HL-60 (cell line): Measurements from ENCODE around the gene TET2.
"Not testable (repeated sequence)": the region's sequence is repeated elsewhere in the genome, so short reads cannot be mapped to it uniquely, and the experiment has no call there.

Source experiments
- DNase-seq, 2 experiments: peaks; one replicate each; pipeline ENCODE4 v3.0.0-alpha.2; 2010 to 2020; ENCODE audit warnings: low read depth in 1 of 2, low spot score in 1 of 2
- H3K27ac ChIP-seq: fragments of 250-450 bp; sonication (Bioruptor Pico); replicated peaks from 2 replicates; pipeline ENCODE4 v1.5.1; 2020; ENCODE audit warnings: mild to moderate bottlenecking, moderate library complexity
- H3K27me3 ChIP-seq: fragments of 250-450 bp; sonication (Bioruptor Pico); 2 replicates; pipeline ENCODE4 v1.5.1; 2021; ENCODE audit warnings: mild to moderate bottlenecking, moderate library complexity; ENCODE audit not compliant: insufficient read depth, poor library complexity, severe bottlenecking
- H3K4me3 ChIP-seq: replicated peaks from 2 replicates; pipeline ENCODE4 v1.5.1; 2011; ENCODE audit warnings: mild to moderate bottlenecking, control low read depth, low read length; ENCODE audit not compliant: insufficient read depth
- GABPA ChIP-seq: IDR thresholded peaks from 2 replicates; pipeline ENCODE4 v1.6.1; 2012; ENCODE audit warnings: low read depth
- POLR2AphosphoS5 ChIP-seq: IDR thresholded peaks from 2 replicates; pipeline ENCODE4 v1.6.1; 2012; ENCODE audit warnings: low read depth
- REST ChIP-seq: IDR thresholded peaks from 2 replicates; pipeline ENCODE4 v1.6.1; 2012; ENCODE audit warnings: low read depth; ENCODE audit not compliant: insufficient replicate concordance
- SPI1 ChIP-seq: IDR thresholded peaks from 2 replicates; pipeline ENCODE4 v1.6.1; 2012; ENCODE audit warnings: low read depth, mild to moderate bottlenecking, borderline replicate concordance
- TF ChIP-seq, protein P1 (sequence below): IDR thresholded peaks from one replicate; pipeline ENCODE4 v1.5.1; 2011; ENCODE audit warnings: low read length, control low read depth, inconsistent platforms; ENCODE audit not compliant: insufficient read depth

The TET2 gene

GRCh38 chr4:105291925-105292324 lies 145.2 kb downstream of the TET2 start:
- no peak overlapping the region for H3K4me3 ChIP-seq
- H3K27me3 ChIP-seq: no peaks in the 10 kb centered on the region
- H3K27ac ChIP-seq: no peak overlapping the region
- DNase-seq: no peak
- TF ChIP-seq POLR2AphosphoS5: no peak
- TF ChIP-seq, protein P1, sequence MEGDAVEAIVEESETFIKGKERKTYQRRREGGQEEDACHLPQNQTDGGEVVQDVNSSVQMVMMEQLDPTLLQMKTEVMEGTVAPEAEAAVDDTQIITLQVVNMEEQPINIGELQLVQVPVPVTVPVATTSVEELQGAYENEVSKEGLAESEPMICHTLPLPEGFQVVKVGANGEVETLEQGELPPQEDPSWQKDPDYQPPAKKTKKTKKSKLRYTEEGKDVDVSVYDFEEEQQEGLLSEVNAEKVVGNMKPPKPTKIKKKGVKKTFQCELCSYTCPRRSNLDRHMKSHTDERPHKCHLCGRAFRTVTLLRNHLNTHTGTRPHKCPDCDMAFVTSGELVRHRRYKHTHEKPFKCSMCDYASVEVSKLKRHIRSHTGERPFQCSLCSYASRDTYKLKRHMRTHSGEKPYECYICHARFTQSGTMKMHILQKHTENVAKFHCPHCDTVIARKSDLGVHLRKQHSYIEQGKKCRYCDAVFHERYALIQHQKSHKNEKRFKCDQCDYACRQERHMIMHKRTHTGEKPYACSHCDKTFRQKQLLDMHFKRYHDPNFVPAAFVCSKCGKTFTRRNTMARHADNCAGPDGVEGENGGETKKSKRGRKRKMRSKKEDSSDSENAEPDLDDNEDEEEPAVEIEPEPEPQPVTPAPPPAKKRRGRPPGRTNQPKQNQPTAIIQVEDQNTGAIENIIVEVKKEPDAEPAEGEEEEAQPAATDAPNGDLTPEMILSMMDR: no peak
- TF ChIP-seq GABPA: no peak
- TF ChIP-seq REST: no peak
- TF ChIP-seq SPI1: no peak

- Histone ChIP-seq H3K27me3 (no peaks in the 10 kb centered on the region), H3K27ac (no peak overlapping the region), H3K4me3 (no peak overlapping the region)
- peak; percentile 67; the same call in 1 of the 2 replicates for TF ChIP-seq SPI1
- no peak for TF ChIP-seq POLR2AphosphoS5
- no peak for DNase-seq
These were observed 146.7 kb downstream of the TET2 start for GRCh38 chr4:105293360-105293759.

DNA sequence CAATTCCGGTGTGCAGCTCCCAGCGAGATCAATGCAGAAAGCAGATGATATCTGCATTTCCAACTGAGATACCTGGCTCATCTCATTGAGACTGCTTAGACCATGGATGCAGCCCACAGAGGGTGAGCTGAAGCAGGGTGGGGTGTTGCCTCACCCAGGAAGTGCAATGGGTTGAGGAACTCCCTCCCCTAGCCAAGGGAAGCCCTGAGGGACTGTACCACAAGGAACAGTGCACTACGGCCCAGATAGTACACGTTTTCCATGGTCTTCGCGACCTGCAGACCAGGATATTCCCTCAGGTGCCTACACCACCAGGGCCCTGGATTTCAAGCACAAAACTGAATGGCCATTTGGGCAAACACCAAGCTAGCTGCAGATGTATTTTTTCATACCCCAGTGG lies 150.0 kb downstream of the TET2 start:
- H3K27me3 ChIP-seq: no peaks in the 10 kb centered on the region
- no peak overlapping the region for H3K27ac ChIP-seq
- H3K4me3 ChIP-seq: no peak overlapping the region
- peak in 1 of 2 experiments; percentile 69 for DNase-seq
- TF ChIP-seq, protein P1: no peak
- TF ChIP-seq SPI1: peak; percentile 34; the same call in 1 of the 2 replicates
- no peak for TF ChIP-seq POLR2AphosphoS5
- no peak for TF ChIP-seq GABPA
- TF ChIP-seq REST: no peak

- H3K27ac ChIP-seq, H3K27me3 ChIP-seq, H3K4me3 ChIP-seq, DNase-seq: not testable (repeated sequence)
These were observed 152.4 kb downstream of the TET2 start for GRCh38 chr4:105299027-105299426.

GRCh38 chr4:105304085-105304484 lies 157.4 kb downstream of the TET2 start:
- TF ChIP-seq REST: no peak
- no peak for TF ChIP-seq POLR2AphosphoS5
- TF ChIP-seq, protein P1: no peak
- no peak for TF ChIP-seq SPI1
- no peak for TF ChIP-seq GABPA
- Histone ChIP-seq H3K4me3 (no peak overlapping the region), H3K27me3 (no peaks in the 10 kb centered on the region), H3K27ac (no peak overlapping the region)
- DNase-seq: no peak
